Keratinocyte (primary cell): ENCODE measurements around the gene XKR8. TPM values are rescaled to one million over a fixed set of nuclear protein-coding genes. Genes with fewer than 3 reads are reported as not detected.

Source experiments
- DNase-seq: peaks from one replicate; pipeline ENCODE4 v3.0.0-alpha.2; 2011; ENCODE audit warnings: low read depth, missing footprints, low spot score
- FAIRE-seq: peaks from 2 replicates; lab custom pipeline; 2011; peaks lifted over from hg19 to GRCh38; lab: Jason Lieb, UNC
- H2AFZ ChIP-seq: 2 replicates; pipeline ENCODE4 v1.6.0; 2012; ENCODE audit warnings: low read length, control low read depth, inconsistent platforms; ENCODE audit not compliant: control insufficient read depth
- H3K27ac ChIP-seq: 2 replicates; pipeline ENCODE4 v1.5.1; 2011; ENCODE audit warnings: low read length; ENCODE audit not compliant: control insufficient read depth, insufficient read depth
- H3K27me3 ChIP-seq: 3 replicates; pipeline ENCODE4 v1.6.0; 2011; ENCODE audit warnings: low read length; ENCODE audit not compliant: control insufficient read depth, insufficient read depth; ENCODE audit errors: extremely low read depth
- H3K36me3 ChIP-seq, 2 experiments: 2 replicates in 1 of 2; 3 replicates in 1 of 2; pipeline ENCODE4 v1.5.1; 2011; ENCODE audit warnings: low read length in 2 of 2, mild to moderate bottlenecking in 1 of 2; ENCODE audit not compliant: control insufficient read depth in 2 of 2, insufficient read depth in 2 of 2; ENCODE audit errors: extremely low read depth in 1 of 2
- H3K4me1 ChIP-seq: 3 replicates; pipeline ENCODE4 v1.5.1; 2011; ENCODE audit warnings: low read length; ENCODE audit not compliant: control insufficient read depth, insufficient read depth; ENCODE audit errors: extremely low read depth
- H3K4me2 ChIP-seq: 3 replicates; pipeline ENCODE4 v1.6.0; 2011; ENCODE audit warnings: low read depth, low read length; ENCODE audit not compliant: control insufficient read depth, insufficient read depth; ENCODE audit errors: extremely low read depth
- H3K4me3 ChIP-seq, 3 experiments: fragments of 200-600 bp in 1 of 3; sonication (generic) in 1 of 3; 2 replicates in 2 of 3; 3 replicates in 1 of 3; pipeline ENCODE4 v1.5.1; 2011 to 2016; ENCODE audit warnings: low read length in 3 of 3, mild to moderate bottlenecking in 3 of 3, control low read depth in 2 of 3, inconsistent platforms in 1 of 3, low read depth in 1 of 3, mixed read lengths in 1 of 3, mixed run types in 1 of 3, moderate library complexity in 1 of 3; ENCODE audit not compliant: control insufficient read depth in 2 of 3, insufficient read depth in 2 of 3; ENCODE audit errors: extremely low read depth in 1 of 3
- H3K79me2 ChIP-seq: 2 replicates; pipeline ENCODE4 v1.6.0; 2012; ENCODE audit warnings: low read length; ENCODE audit not compliant: control insufficient read depth, insufficient read depth
- H3K9ac ChIP-seq: 3 replicates; pipeline ENCODE4 v1.6.0; 2011; ENCODE audit warnings: low read length; ENCODE audit not compliant: control insufficient read depth, insufficient read depth; ENCODE audit errors: extremely low read depth
- H3K9me1 ChIP-seq: 3 replicates; pipeline ENCODE4 v1.6.0; 2011; ENCODE audit warnings: low read length; ENCODE audit not compliant: control insufficient read depth, insufficient read depth; ENCODE audit errors: extremely low read depth
- H3K9me3 ChIP-seq: 2 replicates; pipeline ENCODE4 v1.5.1; 2012; ENCODE audit warnings: low read depth, low read length; ENCODE audit not compliant: control insufficient read depth
- H4K20me1 ChIP-seq: 3 replicates; pipeline ENCODE4 v1.6.0; 2011; ENCODE audit warnings: low read length; ENCODE audit not compliant: control insufficient read depth, insufficient read depth; ENCODE audit errors: extremely low read depth
- CTCF ChIP-seq, 3 experiments: IDR thresholded peaks in 1 of 3; conservative IDR thresholded peaks in 1 of 3; optimal IDR thresholded peaks in 1 of 3; 2 replicates in 2 of 3; 3 replicates in 1 of 3; pipeline versions ENCODE3 to v1.5.1; 2011; ENCODE audit warnings: low read length in 3 of 3, mild to moderate bottlenecking in 3 of 3, moderate library complexity in 2 of 3, control low read depth in 1 of 3, inconsistent platforms in 1 of 3; ENCODE audit not compliant: insufficient read depth in 2 of 3; ENCODE audit errors: extremely low read depth in 1 of 3
- EZH2 ChIP-seq: IDR thresholded peaks from one replicate; pipeline ENCODE4 v1.6.1; 2012; ENCODE audit warnings: inconsistent platforms, mild to moderate bottlenecking, low read length, moderate library complexity
- dilution Hi-C: fragments of 300-500 bp; cut with MboI; formaldehyde crosslinking; loops from one replicate; pipeline ENCODE4 v1.7.0; 2020; ENCODE audit warnings: low sequenced_read_pairs; ENCODE audit not compliant: extremely low pct_ligation_motif_present
- polyA plus RNA-seq, 5 experiments: library from polyadenylated mRNA; depleted of rRNA in 3 of 5; stranded (reverse) in 3 of 5; stranded (forward) in 1 of 5; unstranded in 1 of 5; fragments of >200 nt; gene quantifications; 1 replicate in 1 of 5; 2 replicates in 3 of 5; 3 replicates in 1 of 5; pipeline versions ENCODE4 v1.2.1 to v1.2.3, GENCODE V29; 2011 to 2012; ENCODE audit warnings: missing spikeins in 2 of 5, low read depth in 1 of 5, low replicate concordance in 1 of 5

XKR8 gene
- polyA plus RNA-seq, 1 donor (not counting 4 experiments of a cell fraction or from before 2014, with no cell fraction given), result 3.2 TPM

- no peak for DNase-seq
- H3K4me1 ChIP-seq, result peaks cover 13% of the 10 kb centered on the region
- FAIRE-seq, result peak; percentile 17
- H2AFZ ChIP-seq, result no peak overlapping the region
- H3K4me2 ChIP-seq, result peak overlapping the region; percentile 89
- no peaks in the 10 kb centered on the region for H4K20me1 ChIP-seq
- no peaks in the 10 kb centered on the region for H3K79me2 ChIP-seq
- H3K36me3 ChIP-seq, result peaks cover 0 to 1% of the 10 kb centered on the region in 2 experiments
- TF ChIP-seq EZH2 (no peak), CTCF (optimal IDR thresholded peaks at IDR 0.05 in 1 of 3, IDR thresholded peaks at IDR 0.05 in 1 of 3, conservative IDR thresholded peaks at IDR 0.05 in 1 of 3; ENCODE audit: extremely low read depth in 1 of 3, insufficient read depth in 2 of 3, low read length in 3 of 3) (no peak)
- peak overlapping the region; percentile 49 to 77 (median 69) for H3K4me3 ChIP-seq
- no peak overlapping the region for H3K27ac ChIP-seq
- H3K9ac ChIP-seq, result peak overlapping the region; percentile 79
- no peaks in the 10 kb centered on the region for H3K9me3 ChIP-seq
- H3K27me3 ChIP-seq, result no peaks in the 10 kb centered on the region
- dilution Hi-C loops, result no loop called here
- H3K9me1 ChIP-seq, result no peaks in the 10 kb centered on the region
Measured at GRCh38 chr1:27960762-27961645, 1.2 kb downstream of the XKR8 start.

- no peaks in the 10 kb centered on the region for H3K27me3 ChIP-seq
- H3K4me1 ChIP-seq, result peaks cover 13% of the 10 kb centered on the region
- peaks cover 1 to 3% of the 10 kb centered on the region in 2 experiments for H3K36me3 ChIP-seq
- DNase-seq (no peak), FAIRE-seq (peak; percentile 74)
- H3K4me3 ChIP-seq, result no peak overlapping the region
- H3K9ac ChIP-seq, result no peak overlapping the region
- no peak overlapping the region for H2AFZ ChIP-seq
- no peaks in the 10 kb centered on the region for H3K9me1 ChIP-seq
- no peak overlapping the region for H3K4me2 ChIP-seq
- no peak for TF ChIP-seq EZH2
- TF ChIP-seq CTCF (optimal IDR thresholded peaks at IDR 0.05 in 1 of 3, IDR thresholded peaks at IDR 0.05 in 1 of 3, conservative IDR thresholded peaks at IDR 0.05 in 1 of 3; ENCODE audit: extremely low read depth in 1 of 3, insufficient read depth in 2 of 3, low read length in 3 of 3), result no peak
- H3K79me2 ChIP-seq, result no peaks in the 10 kb centered on the region
- dilution Hi-C loops, result no loop called here
- H3K9me3 ChIP-seq, result no peaks in the 10 kb centered on the region
- no peaks in the 10 kb centered on the region for H4K20me1 ChIP-seq
- H3K27ac ChIP-seq, result no peak overlapping the region
Measured at GRCh38 chr1:27961646-27962221, 2.0 kb downstream of the XKR8 start.
